ENCODE results near the gene SPTLC3.

SPTLC3 gene

GRCh38 chr20:13148402-13148801 is 139.6 kb downstream of the SPTLC3 start:
- H3K9me3 ChIP-seq (ENCODE audit: control insufficient read depth, insufficient read depth, low read length): no peaks in the 10 kb centered on the region
- H3K36me3 ChIP-seq (ENCODE audit: control insufficient read depth, insufficient read depth, low read length): no peaks in the 10 kb centered on the region; the same call in 1 of the 2 replicates
- DNase-seq (ENCODE audit: low read depth, low spot score): no peak
- no CpG with 5 or more reads among the region's 4 CpGs for WGBS (ENCODE audit: insufficient coverage, insufficient read length)
- no peak overlapping the region for H3K4me3 ChIP-seq (ENCODE audit: low read length)
- H3K4me1 ChIP-seq (ENCODE audit: control insufficient read depth, insufficient read depth, low read length): no peaks in the 10 kb centered on the region
- H3K27me3 ChIP-seq (ENCODE audit: control insufficient read depth, insufficient read depth, low read length): no peaks in the 10 kb centered on the region
- no peak overlapping the region for H3K27ac ChIP-seq (ENCODE audit: low read length)

- Histone ChIP-seq H3K27ac (ENCODE audit: low read length) (no peak overlapping the region), H3K36me3 (ENCODE audit: control insufficient read depth, insufficient read depth, low read length) (no peaks in the 10 kb centered on the region; the same call in 1 of the 2 replicates), H3K9me3 (ENCODE audit: control insufficient read depth, insufficient read depth, low read length) (no peaks in the 10 kb centered on the region), H3K4me1 (ENCODE audit: control insufficient read depth, insufficient read depth, low read length) (no peaks in the 10 kb centered on the region), H3K27me3 (ENCODE audit: control insufficient read depth, insufficient read depth, low read length) (no peaks in the 10 kb centered on the region), H3K4me3 (ENCODE audit: low read length) (no peak overlapping the region)
- WGBS (ENCODE audit: insufficient coverage, insufficient read length): no CpG with 5 or more reads among the region's 2 CpGs
- no peak for DNase-seq (ENCODE audit: low read depth, low spot score)
Observed at GRCh38 chr20:13148961-13149360, 140.2 kb downstream of the SPTLC3 start.

GRCh38 chr20:13149371-13150105 is 140.8 kb downstream of the SPTLC3 start:
- no peak for DNase-seq (ENCODE audit: low read depth, low spot score)

GRCh38 chr20:13158369-13158768 is 149.6 kb downstream of the SPTLC3 start:
- WGBS (ENCODE audit: insufficient coverage, insufficient read length): no CpG with 5 or more reads among the region's 4 CpGs
- Histone ChIP-seq H3K4me1 (ENCODE audit: control insufficient read depth, insufficient read depth, low read length) (no peaks in the 10 kb centered on the region), H3K27me3 (ENCODE audit: control insufficient read depth, insufficient read depth, low read length) (no peaks in the 10 kb centered on the region), H3K4me3 (ENCODE audit: low read length) (no peak overlapping the region), H3K9me3 (ENCODE audit: control insufficient read depth, insufficient read depth, low read length) (no peaks in the 10 kb centered on the region), H3K36me3 (ENCODE audit: control insufficient read depth, insufficient read depth, low read length) (no peaks in the 10 kb centered on the region), H3K27ac (ENCODE audit: low read length) (no peak overlapping the region)
- no peak for DNase-seq (ENCODE audit: low read depth, low spot score)

More at GRCh38 chr20:13149371-13150105, 140.8 kb downstream of the SPTLC3 start:
- no peak overlapping the region for H3K4me3 ChIP-seq (ENCODE audit: low read length)
- WGBS (ENCODE audit: insufficient coverage, insufficient read length): no CpG with 5 or more reads among the region's 8 CpGs
- no peaks in the 10 kb centered on the region for H3K4me1 ChIP-seq (ENCODE audit: control insufficient read depth, insufficient read depth, low read length)
- no peak overlapping the region for H3K27ac ChIP-seq (ENCODE audit: low read length)
- H3K27me3 ChIP-seq (ENCODE audit: control insufficient read depth, insufficient read depth, low read length): no peaks in the 10 kb centered on the region
- no peaks in the 10 kb centered on the region; the same call in 1 of the 2 replicates for H3K36me3 ChIP-seq (ENCODE audit: control insufficient read depth, insufficient read depth, low read length)
- no peaks in the 10 kb centered on the region for H3K9me3 ChIP-seq (ENCODE audit: control insufficient read depth, insufficient read depth, low read length)

GRCh38 chr20:13159889-13160288 is 151.1 kb downstream of the SPTLC3 start:
- DNase-seq (ENCODE audit: low read depth, low spot score): no peak
- no peak overlapping the region for H3K27ac ChIP-seq (ENCODE audit: low read length)
- no peak overlapping the region for H3K4me3 ChIP-seq (ENCODE audit: low read length)
- no peaks in the 10 kb centered on the region for H3K9me3 ChIP-seq (ENCODE audit: control insufficient read depth, insufficient read depth, low read length)
- H3K27me3 ChIP-seq (ENCODE audit: control insufficient read depth, insufficient read depth, low read length): no peaks in the 10 kb centered on the region
- H3K4me1 ChIP-seq (ENCODE audit: control insufficient read depth, insufficient read depth, low read length): no peaks in the 10 kb centered on the region
- no peaks in the 10 kb centered on the region for H3K36me3 ChIP-seq (ENCODE audit: control insufficient read depth, insufficient read depth, low read length)
- WGBS (ENCODE audit: insufficient coverage, insufficient read length): no CpG with 5 or more reads among the region's 9 CpGs

GRCh38 chr20:13165203-13165602 is 156.4 kb downstream of the SPTLC3 start:
- Histone ChIP-seq H3K4me1 (ENCODE audit: control insufficient read depth, insufficient read depth, low read length) (no peaks in the 10 kb centered on the region), H3K27me3 (ENCODE audit: control insufficient read depth, insufficient read depth, low read length) (no peaks in the 10 kb centered on the region), H3K4me3 (ENCODE audit: low read length) (no peak overlapping the region), H3K9me3 (ENCODE audit: control insufficient read depth, insufficient read depth, low read length) (no peaks in the 10 kb centered on the region), H3K27ac (ENCODE audit: low read length) (no peak overlapping the region), H3K36me3 (ENCODE audit: control insufficient read depth, insufficient read depth, low read length) (no peaks in the 10 kb centered on the region)
- no peak for DNase-seq (ENCODE audit: low read depth, low spot score)
- no CpG with 5 or more reads among the region's 4 CpGs for WGBS (ENCODE audit: insufficient coverage, insufficient read length)

- Histone ChIP-seq H3K9me3 (ENCODE audit: control insufficient read depth, insufficient read depth, low read length) (no peaks in the 10 kb centered on the region), H3K27ac (ENCODE audit: low read length) (no peak overlapping the region), H3K27me3 (ENCODE audit: control insufficient read depth, insufficient read depth, low read length) (no peaks in the 10 kb centered on the region), H3K36me3 (ENCODE audit: control insufficient read depth, insufficient read depth, low read length) (no peaks in the 10 kb centered on the region), H3K4me3 (ENCODE audit: low read length) (no peak overlapping the region), H3K4me1 (ENCODE audit: control insufficient read depth, insufficient read depth, low read length) (no peaks in the 10 kb centered on the region)
- no peak for DNase-seq (ENCODE audit: low read depth, low spot score)
- no CpG with 5 or more reads among the region's 5 CpGs for WGBS (ENCODE audit: insufficient coverage, insufficient read length)
Observed at GRCh38 chr20:13166011-13166410, 157.2 kb downstream of the SPTLC3 start.

- DNase-seq (ENCODE audit: low read depth, low spot score): no peak
- WGBS (ENCODE audit: insufficient coverage, insufficient read length): no CpG with 5 or more reads among the region's 3 CpGs
- H3K36me3 ChIP-seq (ENCODE audit: control insufficient read depth, insufficient read depth, low read length): no peaks in the 10 kb centered on the region
- H3K4me1 ChIP-seq (ENCODE audit: control insufficient read depth, insufficient read depth, low read length): no peaks in the 10 kb centered on the region
- no peaks in the 10 kb centered on the region for H3K9me3 ChIP-seq (ENCODE audit: control insufficient read depth, insufficient read depth, low read length)
- no peak overlapping the region for H3K27ac ChIP-seq (ENCODE audit: low read length)
- H3K4me3 ChIP-seq (ENCODE audit: low read length): no peak overlapping the region
- H3K27me3 ChIP-seq (ENCODE audit: control insufficient read depth, insufficient read depth, low read length): no peaks in the 10 kb centered on the region
Observed at GRCh38 chr20:13166437-13166836, 157.7 kb downstream of the SPTLC3 start.

GRCh38 chr20:13169086-13169485 is 160.3 kb downstream of the SPTLC3 start:
- Histone ChIP-seq H3K27ac (ENCODE audit: low read length) (no peak overlapping the region), H3K36me3 (ENCODE audit: control insufficient read depth, insufficient read depth, low read length) (no peaks in the 10 kb centered on the region), H3K27me3 (ENCODE audit: control insufficient read depth, insufficient read depth, low read length) (no peaks in the 10 kb centered on the region), H3K9me3 (ENCODE audit: control insufficient read depth, insufficient read depth, low read length) (no peaks in the 10 kb centered on the region), H3K4me3 (ENCODE audit: low read length) (no peak overlapping the region), H3K4me1 (ENCODE audit: control insufficient read depth, insufficient read depth, low read length) (no peaks in the 10 kb centered on the region)
- no CpG with 5 or more reads among the region's 1 CpG for WGBS (ENCODE audit: insufficient coverage, insufficient read length)
- no peak for DNase-seq (ENCODE audit: low read depth, low spot score)

- H3K4me1 ChIP-seq (ENCODE audit: control insufficient read depth, insufficient read depth, low read length): no peaks in the 10 kb centered on the region
- no peak overlapping the region for H3K4me3 ChIP-seq (ENCODE audit: low read length)
- no peak overlapping the region for H3K27ac ChIP-seq (ENCODE audit: low read length)
- no peaks in the 10 kb centered on the region for H3K9me3 ChIP-seq (ENCODE audit: control insufficient read depth, insufficient read depth, low read length)
- no peak for DNase-seq (ENCODE audit: low read depth, low spot score)
- no peaks in the 10 kb centered on the region for H3K27me3 ChIP-seq (ENCODE audit: control insufficient read depth, insufficient read depth, low read length)
- WGBS (ENCODE audit: insufficient coverage, insufficient read length): no CpG with 5 or more reads among the region's 3 CpGs
- H3K36me3 ChIP-seq (ENCODE audit: control insufficient read depth, insufficient read depth, low read length): no peaks in the 10 kb centered on the region
Observed at GRCh38 chr20:13170771-13171170, 162.0 kb downstream of the SPTLC3 start.

GRCh38 chr20:13173201-13173600 is 164.4 kb downstream of the SPTLC3 start:
- Histone ChIP-seq H3K36me3 (ENCODE audit: control insufficient read depth, insufficient read depth, low read length) (no peaks in the 10 kb centered on the region), H3K9me3 (ENCODE audit: control insufficient read depth, insufficient read depth, low read length) (no peaks in the 10 kb centered on the region), H3K4me3 (ENCODE audit: low read length) (no peak overlapping the region), H3K4me1 (ENCODE audit: control insufficient read depth, insufficient read depth, low read length) (no peaks in the 10 kb centered on the region), H3K27ac (ENCODE audit: low read length) (no peak overlapping the region), H3K27me3 (ENCODE audit: control insufficient read depth, insufficient read depth, low read length) (no peaks in the 10 kb centered on the region)
- WGBS (ENCODE audit: insufficient coverage, insufficient read length): no CpG with 5 or more reads among the region's 2 CpGs
- no peak for DNase-seq (ENCODE audit: low read depth, low spot score)

Data from iPS DF 6.9 (cell line).